ENCODE measurements around the gene ZNF646. TPM values are rescaled to one million over a fixed set of nuclear protein-coding genes. Genes with fewer than 3 reads are reported as not detected.
A peak's percentile ranks its signal among the peaks of the same experiment; 100 is the strongest.

Gene ZNF646
- total RNA-seq, 1 donor from 2014 or later = 17.2 TPM

DNA sequence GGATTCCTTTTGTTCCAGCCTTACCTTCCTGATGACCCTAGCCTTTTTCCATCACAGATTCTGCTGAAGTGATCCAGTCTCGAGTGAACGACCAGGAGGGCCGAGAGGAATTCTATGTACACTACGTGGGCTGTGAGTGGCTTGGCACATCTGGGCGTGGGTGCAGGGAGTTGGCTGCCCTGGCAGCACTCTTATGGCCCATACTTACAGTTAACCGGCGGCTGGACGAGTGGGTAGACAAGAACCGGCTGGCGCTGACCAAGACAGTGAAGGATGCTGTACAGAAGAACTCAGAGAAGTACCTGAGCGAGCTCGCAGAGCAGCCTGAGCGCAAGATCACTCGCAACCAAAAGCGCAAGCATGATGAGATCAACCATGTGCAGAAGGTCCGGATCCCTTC, 45.9 kb downstream of the ZNF646 start:
- no peak for DNase-seq (ENCODE audit: low read depth)
- H3K9me3 Mint-ChIP-seq (ENCODE audit: unreplicated experiment) = no peaks in the 10 kb centered on the region
- Histone ChIP-seq H3K4me3 (ENCODE audit: insufficient read depth, low read depth, low read length) (no peak overlapping the region), H3K27ac (ENCODE audit: low read depth, low read length) (no peak overlapping the region), H3K79me2 (ENCODE audit: insufficient read depth, low read length) (peaks cover 23% of the 10 kb centered on the region), H3K4me2 (ENCODE audit: low read length) (no peak overlapping the region), H3K9me3 (ENCODE audit: insufficient read depth, low read depth, low read length) (no peaks in the 10 kb centered on the region), H3K27me3 (ENCODE audit: insufficient read depth, low read length) (no peaks in the 10 kb centered on the region), H3K9ac (ENCODE audit: low read length) (no peak overlapping the region), H3K36me3 (ENCODE audit: insufficient read depth, low read length) (peaks cover 20% of the 10 kb centered on the region), H3K4me1 (ENCODE audit: insufficient read depth, low read length) (peaks cover 9% of the 10 kb centered on the region), H4K20me1 (ENCODE audit: insufficient read depth, low read length) (peaks cover 4% of the 10 kb centered on the region), H2AFZ (ENCODE audit: low read depth, low read length) (no peak overlapping the region)
- no peak overlapping the region for H3K27ac Mint-ChIP-seq (ENCODE audit: unreplicated experiment)
- no peak for FAIRE-seq
- no peaks in the 10 kb centered on the region for H3K27me3 Mint-ChIP-seq (ENCODE audit: low read depth, unreplicated experiment)
- H3K36me3 Mint-ChIP-seq (ENCODE audit: low read depth, unreplicated experiment) = peaks cover 1% of the 10 kb centered on the region
- TF ChIP-seq, protein P1, sequence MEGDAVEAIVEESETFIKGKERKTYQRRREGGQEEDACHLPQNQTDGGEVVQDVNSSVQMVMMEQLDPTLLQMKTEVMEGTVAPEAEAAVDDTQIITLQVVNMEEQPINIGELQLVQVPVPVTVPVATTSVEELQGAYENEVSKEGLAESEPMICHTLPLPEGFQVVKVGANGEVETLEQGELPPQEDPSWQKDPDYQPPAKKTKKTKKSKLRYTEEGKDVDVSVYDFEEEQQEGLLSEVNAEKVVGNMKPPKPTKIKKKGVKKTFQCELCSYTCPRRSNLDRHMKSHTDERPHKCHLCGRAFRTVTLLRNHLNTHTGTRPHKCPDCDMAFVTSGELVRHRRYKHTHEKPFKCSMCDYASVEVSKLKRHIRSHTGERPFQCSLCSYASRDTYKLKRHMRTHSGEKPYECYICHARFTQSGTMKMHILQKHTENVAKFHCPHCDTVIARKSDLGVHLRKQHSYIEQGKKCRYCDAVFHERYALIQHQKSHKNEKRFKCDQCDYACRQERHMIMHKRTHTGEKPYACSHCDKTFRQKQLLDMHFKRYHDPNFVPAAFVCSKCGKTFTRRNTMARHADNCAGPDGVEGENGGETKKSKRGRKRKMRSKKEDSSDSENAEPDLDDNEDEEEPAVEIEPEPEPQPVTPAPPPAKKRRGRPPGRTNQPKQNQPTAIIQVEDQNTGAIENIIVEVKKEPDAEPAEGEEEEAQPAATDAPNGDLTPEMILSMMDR (IDR thresholded peaks at IDR 0.05; ENCODE audit: insufficient read depth, low read depth, low read length) = no peak
- no peak for TF ChIP-seq EZH2 (IDR thresholded peaks at IDR 0.05; ENCODE audit: insufficient read depth, low read length)
- no peaks in the 10 kb centered on the region for H3K4me1 Mint-ChIP-seq (ENCODE audit: low read depth, unreplicated experiment)
- no peak overlapping the region for H3K4me3 Mint-ChIP-seq (ENCODE audit: unreplicated experiment)

DNA sequence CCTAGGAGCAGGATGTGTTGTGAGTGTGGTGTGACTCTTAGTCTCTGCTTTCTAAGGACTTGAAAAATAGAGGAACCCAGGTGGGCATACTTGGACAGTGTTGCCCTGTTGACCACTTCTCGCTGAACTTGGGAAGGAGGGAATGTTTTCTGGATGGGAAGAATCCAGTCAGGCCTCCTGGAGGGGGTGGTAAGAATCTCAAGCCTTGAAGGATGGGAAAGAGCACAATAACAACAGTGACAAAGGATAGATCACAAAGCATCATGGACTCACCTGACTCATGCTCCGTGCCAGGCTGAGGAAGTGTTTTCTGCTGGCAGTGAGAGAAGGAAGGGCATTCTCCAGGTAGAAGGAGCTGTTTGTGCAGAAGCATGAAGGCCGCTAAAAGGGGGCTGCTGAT, 51.6 kb downstream of the ZNF646 start:
- DNase-seq (ENCODE audit: low read depth) (no peak), FAIRE-seq (no peak)
- no peak overlapping the region for H3K27ac Mint-ChIP-seq (ENCODE audit: unreplicated experiment)
- TF ChIP-seq EZH2 (IDR thresholded peaks at IDR 0.05; ENCODE audit: insufficient read depth, low read length) = no peak
- TF ChIP-seq, protein P1 (IDR thresholded peaks at IDR 0.05; ENCODE audit: insufficient read depth, low read depth, low read length) = no peak
- H3K27me3 Mint-ChIP-seq (ENCODE audit: low read depth, unreplicated experiment) = no peaks in the 10 kb centered on the region
- Histone ChIP-seq H3K36me3 (ENCODE audit: insufficient read depth, low read length) (peaks cover 9% of the 10 kb centered on the region), H3K4me3 (ENCODE audit: insufficient read depth, low read depth, low read length) (no peak overlapping the region), H3K9me3 (ENCODE audit: insufficient read depth, low read depth, low read length) (no peaks in the 10 kb centered on the region), H3K27me3 (ENCODE audit: insufficient read depth, low read length) (no peaks in the 10 kb centered on the region), H3K9ac (ENCODE audit: low read length) (no peak overlapping the region), H3K4me1 (ENCODE audit: insufficient read depth, low read length) (peaks cover 4% of the 10 kb centered on the region), H2AFZ (ENCODE audit: low read depth, low read length) (no peak overlapping the region), H3K4me2 (ENCODE audit: low read length) (no peak overlapping the region), H4K20me1 (ENCODE audit: insufficient read depth, low read length) (no peaks in the 10 kb centered on the region), H3K27ac (ENCODE audit: low read depth, low read length) (no peak overlapping the region), H3K79me2 (ENCODE audit: insufficient read depth, low read length) (no peaks in the 10 kb centered on the region)
- peak overlapping the region; percentile 54 for H3K4me3 Mint-ChIP-seq (ENCODE audit: unreplicated experiment)
- peaks cover 13% of the 10 kb centered on the region for H3K36me3 Mint-ChIP-seq (ENCODE audit: low read depth, unreplicated experiment)
- H3K9me3 Mint-ChIP-seq (ENCODE audit: unreplicated experiment) = no peaks in the 10 kb centered on the region
- H3K4me1 Mint-ChIP-seq (ENCODE audit: low read depth, unreplicated experiment) = no peaks in the 10 kb centered on the region

DNA sequence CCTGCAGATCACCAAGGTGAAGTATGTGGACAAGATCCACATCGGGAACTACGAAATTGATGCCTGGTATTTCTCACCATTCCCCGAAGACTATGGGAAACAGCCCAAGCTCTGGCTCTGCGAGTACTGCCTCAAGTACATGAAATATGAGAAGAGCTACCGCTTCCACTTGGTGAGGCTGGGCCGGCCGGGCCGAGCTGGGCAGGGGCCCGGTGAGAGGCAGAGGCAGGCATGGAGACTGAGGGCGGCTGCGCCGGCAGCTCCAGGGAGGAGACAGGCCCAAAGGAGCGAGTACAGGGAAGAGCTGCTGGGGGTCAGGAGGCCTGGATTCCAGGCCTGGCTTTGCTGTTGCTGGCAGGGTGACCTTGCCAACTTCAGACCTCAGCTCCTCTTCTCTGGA, 53.0 kb downstream of the ZNF646 start:
- no peak overlapping the region for H3K27ac ChIP-seq (ENCODE audit: low read depth, low read length)

More for the DNA sequence above, 53.0 kb downstream of the ZNF646 start:
- no peak for DNase-seq (ENCODE audit: low read depth)
- FAIRE-seq = no peak
- Histone ChIP-seq H3K79me2 (ENCODE audit: insufficient read depth, low read length) (no peaks in the 10 kb centered on the region), H3K4me3 (ENCODE audit: insufficient read depth, low read depth, low read length) (no peak overlapping the region), H3K4me2 (ENCODE audit: low read length) (no peak overlapping the region), H2AFZ (ENCODE audit: low read depth, low read length) (no peak overlapping the region), H3K27me3 (ENCODE audit: insufficient read depth, low read length) (no peaks in the 10 kb centered on the region), H3K36me3 (ENCODE audit: insufficient read depth, low read length) (peaks cover 2% of the 10 kb centered on the region), H3K9ac (ENCODE audit: low read length) (no peak overlapping the region), H4K20me1 (ENCODE audit: insufficient read depth, low read length) (no peaks in the 10 kb centered on the region), H3K4me1 (ENCODE audit: insufficient read depth, low read length) (peaks cover 4% of the 10 kb centered on the region), H3K9me3 (ENCODE audit: insufficient read depth, low read depth, low read length) (no peaks in the 10 kb centered on the region)
- Mint-ChIP-seq H3K9me3 (ENCODE audit: unreplicated experiment) (no peaks in the 10 kb centered on the region), H3K4me1 (ENCODE audit: low read depth, unreplicated experiment) (no peaks in the 10 kb centered on the region), H3K4me3 (ENCODE audit: unreplicated experiment) (no peak overlapping the region), H3K27ac (ENCODE audit: unreplicated experiment) (no peak overlapping the region), H3K27me3 (ENCODE audit: low read depth, unreplicated experiment) (no peaks in the 10 kb centered on the region), H3K36me3 (ENCODE audit: low read depth, unreplicated experiment) (peaks cover 16% of the 10 kb centered on the region)
- TF ChIP-seq, protein P1 (IDR thresholded peaks at IDR 0.05; ENCODE audit: insufficient read depth, low read depth, low read length) = no peak
- no peak for TF ChIP-seq EZH2 (IDR thresholded peaks at IDR 0.05; ENCODE audit: insufficient read depth, low read length)
